TTC549 (cell line): ENCODE results near the gene RPS19.

Source experiments
- FAIRE-seq: peaks from 2 replicates; lab custom pipeline; 2012; peaks lifted over from hg19 to GRCh38; lab: Jason Lieb, UNC

The RPS19 gene

GRCh38 chr19:41879080-41879479, 19.0 kb downstream of the RPS19 start:
- no peak for FAIRE-seq

GRCh38 chr19:41879670-41880328, 19.7 kb downstream of the RPS19 start:
- no peak for FAIRE-seq

- FAIRE-seq: no peak
Observed at GRCh38 chr19:41880329-41880708, 20.3 kb downstream of the RPS19 start.

DNA sequence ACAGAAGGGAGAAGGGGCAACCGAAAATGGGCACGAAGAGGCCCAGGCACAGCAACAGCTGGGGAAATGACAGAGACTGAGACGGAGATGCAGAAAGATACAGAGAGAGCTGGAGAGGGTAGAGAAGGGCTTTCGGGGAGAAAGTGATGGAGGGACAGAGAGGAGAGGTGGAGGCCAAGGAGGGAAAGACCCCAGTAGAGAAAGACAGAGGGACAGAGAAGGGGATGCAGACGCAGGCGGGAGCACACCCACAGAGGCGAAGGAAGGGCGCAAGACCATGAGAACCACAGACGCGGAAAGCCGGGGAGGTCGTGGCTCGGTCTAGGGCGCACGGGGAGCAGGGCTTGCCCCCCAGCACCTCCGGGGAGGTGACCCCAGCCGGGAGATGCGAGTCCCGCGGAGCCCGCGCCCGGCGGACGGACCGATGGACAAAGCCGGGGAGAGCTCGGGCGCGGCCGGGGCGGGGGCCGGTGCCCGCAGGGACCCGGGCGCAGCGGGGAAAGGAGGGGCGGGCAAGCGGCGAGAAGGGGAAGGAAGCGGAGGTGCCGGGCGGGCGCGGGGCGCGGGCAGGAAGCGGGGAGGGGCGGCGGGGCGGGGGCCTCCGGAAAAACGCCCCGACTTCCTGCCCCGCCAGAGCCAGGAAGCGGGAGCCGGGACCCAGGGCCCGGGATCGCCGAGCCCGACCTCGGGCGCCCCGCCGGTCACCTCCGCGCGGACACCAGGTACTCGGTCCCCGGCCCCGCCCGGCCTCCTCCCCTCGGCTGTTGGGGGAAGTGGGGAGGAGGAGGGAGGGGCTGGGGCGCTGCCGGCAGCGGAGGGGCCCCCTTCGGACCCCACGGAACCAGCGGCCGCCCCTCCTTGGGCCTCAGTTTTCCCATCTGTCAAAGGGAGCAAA, 22.8 kb downstream of the RPS19 start, which contains the start of gene ARHGEF1:
ARHGEF1 (plus strand) TSS at position 617 of the 895 bp plus-strand sequence. CDS start 4,899 bp downstream, outside the sequence.
- FAIRE-seq: no peak

DNA sequence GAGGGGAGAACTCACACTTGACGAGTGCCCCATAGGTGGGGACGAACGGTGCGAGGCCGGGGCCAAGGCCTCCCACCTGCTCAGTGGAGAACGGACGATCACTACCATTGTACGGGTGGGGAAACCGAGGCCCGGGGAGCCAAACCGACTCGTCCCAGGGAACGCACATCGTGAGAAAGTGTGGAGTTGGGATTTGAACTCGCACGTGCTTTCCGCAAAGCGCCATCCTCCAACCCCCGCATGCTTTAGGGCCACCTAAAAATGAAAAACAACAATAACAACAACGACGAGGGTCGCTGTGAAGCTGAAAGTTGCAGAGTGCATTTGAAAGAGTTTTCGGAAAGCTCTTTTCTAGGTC, 23.4 kb downstream of the RPS19 start:
- no peak for FAIRE-seq

GRCh38 chr19:41883821-41884733, 24.0 kb downstream of the RPS19 start:
- FAIRE-seq: peak; percentile 62

DNA sequence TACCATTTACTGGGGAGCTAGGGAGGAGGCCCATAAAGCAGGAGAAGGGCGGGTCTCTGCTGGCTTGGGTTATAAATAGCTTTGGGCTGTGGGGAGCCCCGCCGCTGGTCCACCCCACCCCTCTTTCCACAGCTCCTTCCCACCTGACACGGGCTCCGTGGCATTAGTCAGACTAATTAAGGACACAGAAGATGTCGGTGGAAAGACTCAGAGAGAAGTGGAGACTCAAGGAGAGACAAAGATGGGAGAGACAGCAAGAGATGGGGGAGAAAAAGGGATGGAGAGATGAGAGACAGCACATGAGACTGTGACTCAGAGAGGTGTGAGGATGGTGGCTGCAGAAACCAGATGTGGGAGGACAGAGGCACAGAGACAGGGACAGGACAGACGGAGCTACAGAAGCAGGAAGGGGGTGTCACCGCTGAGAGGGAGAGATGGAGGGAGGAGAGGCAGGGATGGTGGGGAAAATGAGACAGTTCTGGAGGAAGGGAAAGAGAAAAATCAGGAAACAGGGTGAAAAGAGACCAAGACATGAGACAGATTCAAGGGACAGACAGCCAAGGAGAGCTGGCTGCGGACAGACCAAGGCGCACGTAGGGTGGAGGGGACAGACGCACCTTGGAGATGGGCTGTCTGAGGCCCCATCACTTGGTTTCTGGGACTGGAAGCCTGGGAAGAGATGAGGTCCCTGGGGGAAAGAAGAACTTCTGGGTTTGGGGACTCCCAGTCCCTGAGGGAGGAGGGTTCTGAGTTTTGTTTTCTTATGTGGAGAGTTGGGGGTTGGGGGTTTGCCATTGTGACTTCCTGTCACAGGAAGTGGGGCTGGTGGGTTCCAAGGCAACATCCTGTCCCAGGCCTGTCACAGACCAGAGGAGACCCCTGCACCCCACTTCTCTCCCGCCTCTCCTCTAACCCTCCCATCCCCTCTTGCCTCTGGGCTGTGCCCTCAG, 27.0 kb downstream of the RPS19 start:
- no peak for FAIRE-seq

DNA sequence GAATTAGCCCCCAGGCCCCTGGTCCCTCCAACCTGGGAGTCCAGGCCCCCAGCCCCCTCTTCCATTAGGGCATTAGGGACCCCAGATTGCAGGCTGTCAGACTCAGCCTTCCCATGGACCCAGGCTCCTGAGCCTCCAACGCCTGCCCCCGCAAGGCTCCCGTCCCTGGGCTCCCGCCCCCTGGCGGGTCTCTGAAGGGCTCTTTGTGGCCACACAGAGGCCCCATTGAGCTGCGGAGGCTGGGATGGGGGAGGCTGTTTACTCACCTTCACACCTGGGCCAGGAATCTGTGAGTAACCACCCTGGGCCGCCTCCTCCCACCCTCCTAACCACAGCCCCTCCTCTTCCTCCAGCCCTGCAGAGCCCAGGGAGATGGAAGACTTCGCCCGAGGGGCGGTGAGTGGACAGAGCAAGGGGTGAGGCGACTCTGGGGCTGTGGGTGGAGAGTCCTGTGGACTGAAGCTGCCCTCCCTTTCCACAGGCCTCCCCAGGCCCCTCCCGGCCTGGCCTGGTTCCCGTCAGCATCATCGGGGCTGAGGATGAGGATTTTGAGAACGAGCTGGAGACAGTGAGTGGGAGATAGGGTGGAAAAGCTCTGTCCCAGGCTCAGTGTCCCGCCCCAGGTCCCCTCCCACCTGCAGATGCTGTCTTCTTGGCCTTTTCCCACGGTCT, 27.8 kb downstream of the RPS19 start:
- no peak for FAIRE-seq

DNA sequence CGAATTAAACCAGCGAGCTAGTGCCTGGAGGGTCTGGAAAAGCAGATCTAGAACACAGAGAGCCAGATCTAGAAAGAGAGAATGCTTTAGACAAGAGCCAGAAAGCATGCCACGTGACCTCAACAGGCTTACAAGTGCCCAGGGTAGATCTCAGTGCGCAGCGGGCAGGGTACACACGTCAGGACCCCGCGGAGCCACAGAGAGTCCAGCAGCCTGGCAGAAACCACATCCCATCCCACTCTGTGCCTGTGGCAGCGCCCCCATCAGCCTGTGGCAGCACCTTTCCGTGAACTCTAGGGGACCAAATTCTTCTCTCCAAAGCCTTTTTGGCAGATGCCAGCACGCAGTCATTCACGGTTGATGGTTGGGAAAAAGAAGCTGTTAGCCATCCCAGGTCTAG, 28.9 kb downstream of the RPS19 start:
- FAIRE-seq: no peak

GRCh38 chr19:41889896-41890295, 29.8 kb downstream of the RPS19 start:
- no peak for FAIRE-seq

DNA sequence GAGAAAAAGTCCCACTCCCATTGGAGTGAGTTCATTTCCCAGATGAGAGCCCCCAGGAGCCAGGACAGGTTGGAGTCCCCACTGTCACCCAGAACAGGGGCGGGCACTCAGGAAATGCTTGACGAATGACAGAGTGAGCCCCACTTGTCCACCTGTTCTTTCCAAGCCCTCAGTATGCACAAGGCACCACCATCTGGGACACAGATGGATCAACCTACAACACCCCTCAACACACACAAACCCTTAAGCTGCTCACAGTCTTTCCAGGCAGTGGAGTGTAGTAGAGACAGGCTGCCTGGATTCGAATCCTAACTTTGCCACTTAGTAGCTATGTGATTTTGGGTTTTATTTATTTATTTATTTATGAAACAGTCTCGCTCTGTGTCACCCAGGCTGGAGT, 30.9 kb downstream of the RPS19 start:
- FAIRE-seq: no peak

GRCh38 chr19:41892173-41892902, 32.3 kb downstream of the RPS19 start:
- FAIRE-seq: no peak

DNA sequence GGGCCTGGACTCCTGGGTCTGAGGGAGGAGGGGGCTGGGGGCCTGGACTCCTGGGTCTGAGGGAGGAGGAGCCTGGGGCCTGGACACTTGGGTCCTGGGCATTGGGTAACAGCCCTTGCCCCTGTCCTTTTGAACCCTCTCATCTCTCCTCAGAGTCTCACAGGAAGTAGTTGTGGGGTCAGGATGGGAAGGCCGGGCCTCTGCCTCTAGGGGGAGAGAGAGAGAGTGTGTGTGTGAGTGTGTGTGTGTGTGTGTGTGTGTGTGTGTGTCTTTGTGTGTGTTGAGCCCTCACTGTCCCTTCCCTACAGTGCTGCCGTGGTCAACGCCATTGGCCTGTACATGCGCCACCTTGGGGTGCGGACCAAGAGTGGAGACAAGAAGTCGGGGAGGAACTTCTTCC, 33.8 kb downstream of the RPS19 start:
- FAIRE-seq: no peak

- no peak for FAIRE-seq
Observed at GRCh38 chr19:41894350-41894749, 34.3 kb downstream of the RPS19 start.

DNA sequence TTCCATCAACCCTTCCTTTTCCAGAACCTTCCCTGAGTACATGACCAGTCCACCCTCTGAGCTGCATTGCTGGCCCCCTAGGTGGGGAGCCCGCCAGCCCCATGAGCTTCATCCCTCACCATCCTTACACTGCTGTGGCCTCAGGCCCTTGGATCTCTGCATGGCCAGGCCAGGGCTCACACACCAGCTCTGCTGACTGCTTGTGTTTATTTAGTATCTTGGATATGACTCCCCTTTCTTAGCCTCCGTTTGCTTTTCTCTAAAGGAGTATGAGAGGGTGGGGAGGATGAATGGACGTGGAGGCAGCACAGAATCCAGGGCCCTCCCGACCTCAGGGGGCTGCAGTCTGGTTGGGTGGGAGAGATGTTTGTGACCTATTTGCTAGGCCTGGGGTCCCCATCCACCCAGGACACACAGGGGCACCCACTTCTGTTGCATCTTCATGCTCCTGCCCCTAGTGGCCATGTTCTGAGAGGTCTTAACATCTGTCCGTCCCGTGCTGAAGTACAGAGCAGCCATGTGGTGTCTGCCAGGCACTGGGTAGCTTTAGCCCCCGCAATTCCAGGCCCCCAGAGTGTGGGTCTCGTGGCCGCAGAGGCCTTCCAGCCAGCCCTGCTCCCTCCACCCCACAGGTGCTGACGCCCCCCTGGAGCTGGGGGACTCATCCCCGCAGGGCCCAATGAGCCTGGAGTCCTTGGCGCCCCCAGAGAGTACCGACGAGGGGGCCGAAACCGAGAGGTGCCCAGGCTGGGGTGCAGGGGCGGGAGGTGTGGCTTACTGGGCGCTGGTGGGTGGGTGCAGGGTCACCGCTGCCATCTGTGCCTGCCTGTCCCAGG, 35.9 kb downstream of the RPS19 start:
- no peak for FAIRE-seq

GRCh38 chr19:41896581-41896942, 36.5 kb downstream of the RPS19 start:
- no peak for FAIRE-seq

GRCh38 chr19:41897181-41897580, 37.1 kb downstream of the RPS19 start:
- no peak for FAIRE-seq

DNA sequence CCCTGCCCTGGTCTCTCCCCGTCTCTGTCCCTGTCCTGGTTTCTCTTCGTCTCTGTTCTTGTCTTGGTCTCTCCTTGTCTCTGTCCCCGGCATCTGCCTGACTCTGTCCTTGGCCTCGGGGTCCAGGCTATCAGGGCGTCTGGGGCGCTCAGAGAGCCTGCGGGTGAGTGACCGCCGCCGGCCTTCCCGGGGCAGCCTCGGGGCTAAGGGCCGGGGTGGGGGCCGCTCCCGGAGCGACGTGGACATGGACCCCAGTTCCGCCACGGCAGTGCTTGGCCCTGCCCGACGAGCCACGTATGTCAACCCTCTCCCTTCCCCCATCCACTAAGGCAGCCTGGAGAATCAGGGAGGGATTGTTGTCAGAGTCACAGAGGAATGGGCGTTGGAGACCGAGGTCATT, 37.8 kb downstream of the RPS19 start:
- FAIRE-seq: no peak

GRCh38 chr19:41898235-41898634, 38.2 kb downstream of the RPS19 start:
- FAIRE-seq: no peak
